Neural progenitor cell (in vitro differentiated cells): ENCODE data around the gene PIK3C3.

ENCODE experiments used
- CTCF ChIP-seq: fragments of 200-600 bp; sonication (generic); IDR thresholded peaks from 2 replicates; pipeline ENCODE4 v1.5.1; 2017; ENCODE audit warnings: antibody characterized with exemption, mild to moderate bottlenecking
- EZH2 ChIP-seq: fragments of 200-600 bp; sonication (generic); IDR thresholded peaks from 2 replicates; pipeline ENCODE4 v1.6.1; 2017; ENCODE audit warnings: antibody characterized with exemption, mild to moderate bottlenecking, moderate library complexity

GRCh38 chr18:41933778-41934177 is 21.3 kb upstream of the PIK3C3 start:
- TF ChIP-seq CTCF (no peak), EZH2 (no peak)
